ENCODE data around the gene COX7A1.

GRCh38 chr19:36153126-36153525 lies 879 bp upstream of the COX7A1 start:
- no peak for TF ChIP-seq CTCF (IDR thresholded peaks at IDR 0.05)
- no peak for TF ChIP-seq ZNF416 (CRISPR knock-in tag; IDR thresholded peaks at IDR 0.05)
- TF ChIP-seq, protein P1, sequence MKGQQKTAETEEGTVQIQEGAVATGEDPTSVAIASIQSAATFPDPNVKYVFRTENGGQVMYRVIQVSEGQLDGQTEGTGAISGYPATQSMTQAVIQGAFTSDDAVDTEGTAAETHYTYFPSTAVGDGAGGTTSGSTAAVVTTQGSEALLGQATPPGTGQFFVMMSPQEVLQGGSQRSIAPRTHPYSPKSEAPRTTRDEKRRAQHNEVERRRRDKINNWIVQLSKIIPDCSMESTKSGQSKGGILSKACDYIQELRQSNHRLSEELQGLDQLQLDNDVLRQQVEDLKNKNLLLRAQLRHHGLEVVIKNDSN (CRISPR knock-in tag; IDR thresholded peaks at IDR 0.05): no peak
- TF ChIP-seq ATF3 (CRISPR knock-in tag; conservative IDR thresholded peaks at IDR 0.05): no peak
- TF ChIP-seq TEAD1 (CRISPR knock-in tag; IDR thresholded peaks at IDR 0.05): no peak
- TF ChIP-seq NR3C1 (CRISPR knock-in tag; conservative IDR thresholded peaks at IDR 0.05; ENCODE audit: low read depth): no peak
- no peak for TF ChIP-seq NFE2L1 (CRISPR knock-in tag; IDR thresholded peaks at IDR 0.05)
- TF ChIP-seq SMAD3 (CRISPR knock-in tag; IDR thresholded peaks at IDR 0.05; ENCODE audit: borderline replicate concordance): no peak
- TF ChIP-seq ZNF263 (CRISPR knock-in tag; IDR thresholded peaks at IDR 0.05; ENCODE audit: low read depth): no peak
- TF ChIP-seq TCF7 (CRISPR knock-in tag; IDR thresholded peaks at IDR 0.05; ENCODE audit: low read depth): no peak
- TF ChIP-seq, protein P2, sequence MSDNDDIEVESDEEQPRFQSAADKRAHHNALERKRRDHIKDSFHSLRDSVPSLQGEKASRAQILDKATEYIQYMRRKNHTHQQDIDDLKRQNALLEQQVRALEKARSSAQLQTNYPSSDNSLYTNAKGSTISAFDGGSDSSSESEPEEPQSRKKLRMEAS (CRISPR knock-in tag; IDR thresholded peaks at IDR 0.05): no peak
